ENCODE results near the gene HES1.
A peak's percentile ranks its signal among the peaks of the same experiment; 100 is the strongest.
"Not testable (repeated sequence)": the region's sequence is repeated elsewhere in the genome, so short reads cannot be mapped to it uniquely, and the experiment has no call there.

Gene HES1, protein sequence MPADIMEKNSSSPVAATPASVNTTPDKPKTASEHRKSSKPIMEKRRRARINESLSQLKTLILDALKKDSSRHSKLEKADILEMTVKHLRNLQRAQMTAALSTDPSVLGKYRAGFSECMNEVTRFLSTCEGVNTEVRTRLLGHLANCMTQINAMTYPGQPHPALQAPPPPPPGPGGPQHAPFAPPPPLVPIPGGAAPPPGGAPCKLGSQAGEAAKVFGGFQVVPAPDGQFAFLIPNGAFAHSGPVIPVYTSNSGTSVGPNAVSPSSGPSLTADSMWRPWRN

GRCh38 chr3:194135806-194136518 is at the start of gene HES1:
Gene HES1, plus strand, starts transcription at chr3:194136148. Its CDS starts 233 bp downstream, at chr3:194136381.
- DNase-seq (ENCODE audit: low spot score), result peak; percentile 97

DNA sequence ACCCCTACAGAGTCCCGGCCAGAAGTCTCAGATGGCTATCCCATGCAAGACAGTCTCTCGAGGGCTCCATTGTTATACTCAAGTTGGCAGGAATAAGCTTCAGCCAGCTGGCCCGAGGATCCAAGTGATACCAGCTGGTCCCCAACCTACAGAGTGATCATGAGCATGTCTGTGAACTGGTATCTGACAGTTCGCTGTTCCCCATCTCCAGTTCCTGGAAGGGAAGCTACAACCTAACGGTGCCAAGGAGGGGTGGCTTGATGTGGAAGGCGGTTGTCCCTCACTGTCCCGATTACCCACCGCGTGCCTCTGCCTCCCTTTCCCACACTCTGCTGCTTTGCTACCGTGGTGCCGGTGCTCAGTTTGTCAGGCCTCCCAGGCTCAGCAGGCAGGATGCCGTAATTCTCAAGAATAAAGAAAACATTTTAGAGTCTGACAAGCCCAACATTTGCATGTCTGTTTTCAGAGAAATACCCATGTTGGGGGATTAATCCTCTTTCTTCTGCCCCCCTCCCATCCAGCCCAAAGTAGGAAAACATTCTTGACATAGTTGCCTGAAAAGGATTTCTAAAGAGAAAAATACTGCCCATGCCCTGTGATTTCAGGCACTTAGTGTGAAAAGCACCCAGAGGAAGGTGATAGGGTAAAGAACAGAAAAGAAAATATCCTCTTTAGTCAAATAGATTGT is 49.4 kb upstream of the HES1 start:
- no peak for DNase-seq (ENCODE audit: low spot score)

- no peak for DNase-seq (ENCODE audit: low spot score)
These were observed 48.7 kb upstream of the HES1 start for GRCh38 chr3:194087280-194087679.

- DNase-seq (ENCODE audit: low spot score), result no peak
These were observed 47.7 kb upstream of the HES1 start for GRCh38 chr3:194087995-194088855.

GRCh38 chr3:194089357-194090177 is 46.4 kb upstream of the HES1 start:
- peak; percentile 98 for DNase-seq (ENCODE audit: low spot score)

- not testable (repeated sequence) for DNase-seq (ENCODE audit: low spot score)
These were observed 45.8 kb upstream of the HES1 start for GRCh38 chr3:194090178-194090555.

- DNase-seq (ENCODE audit: low spot score), result no peak
These were observed 45.2 kb upstream of the HES1 start for GRCh38 chr3:194090716-194091115.

DNA sequence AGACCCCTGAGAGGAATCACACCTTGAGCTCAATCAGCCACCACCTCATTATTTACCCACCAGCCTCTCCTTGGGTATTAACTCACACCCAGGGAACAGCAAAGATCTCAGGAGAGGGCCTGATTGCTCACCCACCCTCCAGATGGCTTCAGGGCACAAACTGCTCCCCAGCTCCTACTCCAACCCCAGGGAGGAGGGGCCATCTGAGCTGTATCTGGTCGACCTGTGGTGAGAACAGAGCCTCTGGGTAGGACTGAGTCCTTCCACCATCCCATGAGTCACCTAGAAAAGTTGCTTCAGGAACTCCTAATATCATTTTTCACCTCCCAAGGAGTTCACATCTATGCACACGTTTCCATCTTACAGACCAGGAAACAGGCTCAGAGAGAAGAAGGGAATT is 44.8 kb upstream of the HES1 start:
- DNase-seq (ENCODE audit: low spot score), result peak; percentile 40

DNA sequence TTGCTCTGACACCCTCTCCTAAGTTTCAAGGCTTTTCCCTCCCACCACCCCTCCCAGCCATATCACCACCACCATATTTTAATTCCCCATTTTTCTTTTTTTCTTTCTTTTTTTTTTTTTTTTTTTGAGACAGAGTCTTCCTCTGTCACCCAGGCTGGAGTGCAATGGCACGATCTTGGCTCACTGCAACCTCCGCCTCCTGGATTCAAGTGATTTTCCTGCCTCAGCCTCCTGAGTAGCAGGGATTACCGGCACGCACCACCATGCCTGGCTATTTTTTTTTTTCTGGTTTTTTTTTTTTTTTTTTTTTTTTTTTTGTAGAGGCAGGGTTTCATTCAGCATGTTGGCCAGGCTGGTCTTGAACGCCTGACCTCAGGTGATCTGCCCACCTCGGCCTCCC is 44.1 kb upstream of the HES1 start:
- not testable (repeated sequence) for DNase-seq (ENCODE audit: low spot score)

DNA sequence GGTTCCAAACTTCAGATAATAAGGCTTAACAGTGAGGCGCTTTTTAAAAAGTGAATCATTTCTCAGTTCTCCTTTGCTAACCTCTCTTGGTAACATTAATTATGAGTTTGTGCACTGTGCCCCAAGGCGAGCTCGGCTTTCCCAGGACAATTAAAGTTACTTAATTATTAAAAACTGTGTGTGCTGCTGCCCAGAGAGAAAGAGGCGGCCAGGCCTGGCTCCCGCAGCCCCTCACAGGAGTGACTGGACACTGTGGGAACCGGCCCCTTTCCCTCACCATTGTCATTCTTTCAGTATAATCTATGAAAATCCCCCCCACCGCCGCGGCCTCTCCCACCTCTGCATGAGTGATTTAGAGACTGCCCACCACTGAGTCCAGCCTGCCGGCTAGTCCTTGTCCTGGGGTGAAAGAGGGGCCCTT is 43.1 kb upstream of the HES1 start:
- DNase-seq (ENCODE audit: low spot score), result no peak

DNA sequence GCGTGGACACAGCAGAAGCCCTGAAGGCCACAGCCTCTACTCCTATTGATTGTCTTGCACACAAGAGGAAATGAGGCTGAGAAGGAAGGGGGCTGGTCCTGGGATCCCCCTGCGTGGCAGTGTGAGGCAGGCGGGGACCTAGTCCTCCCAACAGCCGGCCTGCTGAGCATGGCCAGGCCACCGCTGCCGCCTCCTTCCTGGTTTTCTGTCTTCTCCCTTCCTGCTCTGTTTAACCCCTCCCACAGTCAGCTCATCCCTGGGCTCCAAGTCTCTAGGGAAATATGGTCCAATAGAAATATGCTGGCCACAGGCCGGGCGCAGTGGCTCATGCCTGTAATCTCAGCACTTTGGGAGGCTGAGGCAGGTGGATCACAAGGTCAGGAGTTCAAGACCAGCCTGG is 42.1 kb upstream of the HES1 start:
- DNase-seq (ENCODE audit: low spot score), result no peak

DNA sequence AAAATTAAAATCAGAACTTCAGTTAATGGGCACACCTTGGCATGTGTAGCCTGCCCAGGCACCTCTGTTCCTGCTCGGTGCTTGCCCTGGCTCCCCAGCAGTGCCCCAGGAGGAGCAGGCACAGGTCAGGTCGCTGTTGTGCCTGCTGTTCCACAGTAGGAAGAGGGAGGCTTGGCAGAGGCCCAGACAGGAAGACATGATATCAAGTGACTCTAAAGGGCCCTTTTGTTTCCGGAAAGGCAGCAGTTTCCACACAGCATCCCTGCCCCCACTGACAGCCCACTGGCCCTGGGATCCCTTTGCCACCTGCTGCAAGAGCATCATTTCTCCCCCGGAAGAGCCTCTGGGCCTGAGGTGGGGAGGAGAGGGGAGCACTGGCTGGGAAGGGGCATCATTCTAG is 40.5 kb upstream of the HES1 start:
- no peak for DNase-seq (ENCODE audit: low spot score)

DNA sequence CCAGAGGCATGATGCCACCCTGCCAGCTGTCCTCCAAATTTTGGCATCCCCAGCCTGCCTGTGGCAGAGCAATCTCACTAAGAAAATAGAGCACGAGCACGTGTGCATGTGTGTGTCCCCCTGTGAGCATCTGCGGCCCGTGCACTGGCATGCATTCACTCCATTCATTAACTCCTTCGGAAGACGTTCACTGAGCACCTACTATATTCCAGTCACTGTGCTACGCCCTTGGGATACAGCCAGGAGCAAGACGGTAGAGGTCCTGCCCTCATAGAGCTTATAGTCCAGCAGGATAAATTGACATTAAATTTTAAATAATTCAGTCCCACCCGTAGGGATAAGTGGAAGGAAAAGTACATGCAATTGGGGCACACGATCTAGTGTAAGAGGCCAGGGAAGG is 40.0 kb upstream of the HES1 start:
- no peak for DNase-seq (ENCODE audit: low spot score)

DNA sequence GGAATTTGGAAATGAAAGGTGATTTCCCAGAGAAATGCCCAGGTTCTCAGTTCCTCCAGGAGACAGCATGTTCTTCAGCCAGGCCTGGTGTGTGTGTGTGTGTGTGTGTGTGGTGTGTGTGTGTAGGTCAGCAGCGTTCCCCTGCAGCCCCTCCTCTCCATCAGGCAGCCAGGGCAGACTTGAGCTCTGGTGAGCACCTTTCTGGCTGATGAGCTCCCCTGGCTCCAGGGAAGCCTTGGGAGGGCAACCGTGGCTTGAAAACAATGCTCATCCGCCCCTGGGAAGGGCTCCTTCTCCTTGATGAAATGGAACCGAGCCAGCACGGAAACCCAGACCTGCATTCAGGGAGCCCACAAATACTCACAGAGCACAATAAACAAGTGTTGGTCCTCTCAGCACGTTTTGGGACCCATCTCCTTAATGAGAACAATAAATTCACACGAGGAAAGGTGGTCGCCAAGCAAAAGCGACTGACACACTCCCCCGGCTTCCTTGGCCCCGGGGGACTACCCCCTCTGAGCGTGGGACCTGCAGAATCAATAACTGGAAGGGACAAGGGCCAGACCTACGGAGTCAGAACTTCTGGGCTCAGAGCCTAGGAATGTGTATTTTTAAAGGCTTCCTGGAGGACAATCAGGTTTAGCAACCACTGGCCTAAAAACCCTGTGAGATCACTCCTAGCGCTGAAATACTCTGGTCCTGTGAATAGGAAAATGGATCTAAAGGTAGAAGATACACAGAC is 38.6 kb upstream of the HES1 start:
- DNase-seq (ENCODE audit: low spot score), result peak; percentile 47

DNA sequence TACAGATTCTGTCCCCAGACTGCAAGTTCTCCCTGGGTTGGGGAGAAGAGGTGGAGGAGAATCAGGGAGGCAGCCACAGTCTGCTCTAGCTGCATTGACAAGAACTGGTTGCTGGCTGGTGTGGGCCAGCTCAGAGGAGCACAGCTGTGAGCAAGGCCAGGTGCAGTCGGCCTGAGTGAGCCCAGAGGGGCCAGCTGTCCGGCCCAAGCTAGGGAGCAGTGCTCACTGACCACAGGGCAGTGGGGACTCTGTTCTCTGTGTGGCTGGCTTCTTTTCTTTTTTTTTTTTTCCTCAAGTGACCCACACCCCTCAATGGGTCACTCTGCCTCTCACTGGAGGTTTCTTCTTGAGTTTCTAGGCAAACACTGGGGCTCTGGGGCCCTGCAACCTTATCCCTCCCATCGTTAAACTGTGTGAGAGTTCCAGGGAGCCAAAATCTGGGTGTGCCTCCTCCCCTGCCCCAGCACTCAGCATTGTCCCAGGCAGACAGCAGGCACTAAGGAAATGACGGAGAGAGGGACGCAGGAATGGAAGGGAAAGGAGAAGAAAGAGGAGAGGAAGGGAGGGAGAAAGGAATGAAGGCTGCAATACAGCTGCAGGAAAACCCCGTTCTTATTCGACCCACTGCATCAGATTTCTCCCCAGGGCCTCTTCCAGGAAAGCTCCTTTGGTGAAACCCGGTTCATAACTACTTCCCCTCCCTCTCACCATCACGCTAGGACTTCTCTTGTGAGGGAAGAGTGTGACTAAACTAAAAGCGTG is 37.7 kb upstream of the HES1 start:
- no peak for DNase-seq (ENCODE audit: low spot score)

GRCh38 chr3:194098843-194099183 is 37.1 kb upstream of the HES1 start:
- DNase-seq (ENCODE audit: low spot score), result no peak

DNA sequence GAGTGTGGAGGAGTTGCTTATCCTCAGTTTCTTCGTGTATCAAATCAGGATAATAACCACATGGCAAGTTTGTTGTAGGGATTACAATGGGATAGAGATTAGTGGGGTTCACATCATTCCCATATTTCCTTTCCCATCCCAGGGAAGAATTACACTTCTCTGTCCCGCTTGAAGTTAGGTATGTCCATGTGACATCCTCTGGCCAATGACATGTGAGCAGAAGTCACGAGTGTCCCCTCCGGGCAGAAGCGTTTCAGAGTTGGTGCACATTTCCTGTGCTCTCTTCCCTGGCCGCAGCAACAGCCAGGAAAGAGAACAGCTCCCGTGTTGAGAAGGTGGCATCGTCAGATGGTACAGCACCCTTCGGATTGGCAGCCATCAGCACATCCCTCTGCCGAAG is 36.7 kb upstream of the HES1 start:
- DNase-seq (ENCODE audit: low spot score), result no peak

DNA sequence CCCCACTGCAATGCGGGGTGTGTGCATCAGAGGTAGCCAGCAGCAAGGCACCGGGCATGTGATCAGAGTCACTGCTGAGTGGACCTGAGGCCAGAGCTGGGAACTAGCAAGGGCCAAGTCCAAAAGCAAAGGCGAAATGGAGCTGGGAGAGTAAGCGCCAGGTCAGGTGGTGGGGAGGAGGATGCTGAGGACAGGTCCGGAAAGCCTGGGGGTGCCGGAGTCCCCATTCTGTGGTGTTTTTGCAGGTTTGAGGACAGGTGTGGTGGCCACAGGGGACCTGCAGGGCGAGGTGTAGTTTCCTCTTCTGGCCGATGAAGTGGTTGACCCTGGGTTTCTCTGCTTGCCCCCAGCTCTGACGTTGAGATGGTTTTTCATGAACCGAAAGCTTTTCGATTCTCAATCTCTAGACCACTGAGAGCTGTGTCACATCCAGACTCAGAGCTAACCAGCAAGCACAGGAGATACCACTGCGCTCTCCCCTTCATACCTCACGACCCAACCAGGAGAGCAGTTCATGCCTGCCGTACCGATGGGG is 35.0 kb upstream of the HES1 start:
- no peak for DNase-seq (ENCODE audit: low spot score)

- DNase-seq (ENCODE audit: low spot score), result no peak
These were observed 34.1 kb upstream of the HES1 start for GRCh38 chr3:194101592-194102432.

Measured in GM03348 (cell line).